Thyroid gland (tissue), 4 donors: Measurements from ENCODE around the gene C8B.

ENCODE experiments used
- CTCF ChIP-seq, 6 experiments: fragments of 200-600 bp in 3 of 6; fragments of 450-650 bp in 3 of 6; sonication (generic) in 3 of 6; IDR thresholded peaks; one replicate each; pipeline ENCODE4 v1.5.1; 2016 to 2019; ENCODE audit warnings: antibody characterized with exemption in 6 of 6, mild to moderate bottlenecking in 2 of 6, inconsistent platforms in 1 of 6, moderate library complexity in 1 of 6
- POLR2A ChIP-seq, 2 donors: fragments of 450-650 bp; IDR thresholded peaks; one replicate each; pipeline ENCODE4 v1.6.1; 2017; ENCODE audit warnings: antibody characterized with exemption in 2 of 2, mild to moderate bottlenecking in 2 of 2, moderate library complexity in 1 of 2

- TF ChIP-seq CTCF (IDR thresholded peaks at IDR 0.05) = no peak
- no peak for TF ChIP-seq POLR2A (IDR thresholded peaks at IDR 0.05)
Observed at GRCh38 chr1:56966698-56966999, 834 bp upstream of the C8B start.
